Stimulated activated CD4-positive, alpha-beta T cell treated with anti-CD3 and anti-CD28 coated beads, Interleukin-15, amount 100 ng/mL, for 48 hours (primary cell): ENCODE results near the gene SLC13A4.
"Not testable (repeated sequence)": the region's sequence is repeated elsewhere in the genome, so short reads cannot be mapped to it uniquely, and the experiment has no call there.

Source experiments
- DNase-seq, 2 donors: peaks; one replicate each; pipeline ENCODE4 v3.0.0-alpha.2; 2020; ENCODE audit warnings: low read depth in 2 of 2

Gene SLC13A4

GRCh38 chr7:135753616-135754413, 25.8 kb upstream of the SLC13A4 start:
- no peak for DNase-seq

- no peak for DNase-seq
These were observed 20.8 kb upstream of the SLC13A4 start, which contains the start of gene FAM180A for GRCh38 chr7:135748770-135749169. FAM180A (minus strand) TSS chr7:135748813; CDS start chr7:135748580, 233 bp downstream.

- DNase-seq = no peak
These were observed 19.4 kb upstream of the SLC13A4 start for GRCh38 chr7:135747366-135747765.

GRCh38 chr7:135745703-135746312, 17.8 kb upstream of the SLC13A4 start:
- DNase-seq = no peak

- DNase-seq = no peak
These were observed 17.1 kb upstream of the SLC13A4 start for GRCh38 chr7:135744938-135745702.

GRCh38 chr7:135743907-135744731, 16.1 kb upstream of the SLC13A4 start:
- DNase-seq = no peak

GRCh38 chr7:135742371-135742770, 14.4 kb upstream of the SLC13A4 start:
- DNase-seq = no peak

GRCh38 chr7:135741905-135742304, 13.9 kb upstream of the SLC13A4 start:
- no peak for DNase-seq

- no peak for DNase-seq
These were observed 12.9 kb upstream of the SLC13A4 start for GRCh38 chr7:135740889-135741288.

GRCh38 chr7:135737306-135737647, 9.3 kb upstream of the SLC13A4 start:
- DNase-seq = not testable (repeated sequence)

GRCh38 chr7:135736586-135737305, 8.8 kb upstream of the SLC13A4 start:
- no peak for DNase-seq

GRCh38 chr7:135734343-135734689, 6.3 kb upstream of the SLC13A4 start:
- DNase-seq = no peak

GRCh38 chr7:135733603-135734342, 5.8 kb upstream of the SLC13A4 start:
- DNase-seq = no peak

- DNase-seq = no peak
These were observed 3.1 kb upstream of the SLC13A4 start for GRCh38 chr7:135731131-135731530.

- DNase-seq = no peak
These were observed 1.2 kb upstream of the SLC13A4 start for GRCh38 chr7:135729230-135729629.

GRCh38 chr7:135726911-135727673, 894 bp downstream of the SLC13A4 start:
- no peak for DNase-seq

- no peak for DNase-seq
These were observed 1.7 kb downstream of the SLC13A4 start for GRCh38 chr7:135726276-135726788.

- no peak for DNase-seq
These were observed 4.6 kb downstream of the SLC13A4 start for GRCh38 chr7:135723411-135723810.

GRCh38 chr7:135721198-135721820, 6.7 kb downstream of the SLC13A4 start:
- no peak for DNase-seq
